Esophagus (tissue), 2 donors: ENCODE measurements around the gene FBXO41. TPM values are rescaled to one million over a fixed set of nuclear protein-coding genes. Genes with fewer than 3 reads are reported as not detected.

Source experiments
- H3K27ac ChIP-seq, 2 donors: one replicate each; pipeline ENCODE4 v1.5.1; 2013; ENCODE audit warnings: low read depth in 2 of 2, mild to moderate bottlenecking in 2 of 2, inconsistent platforms in 1 of 2, low read length in 1 of 2, moderate library complexity in 1 of 2
- H3K27me3 ChIP-seq, 2 donors: one replicate each; pipeline ENCODE4 v1.6.1; 2013; ENCODE audit warnings: low read length in 2 of 2, control low read depth in 1 of 2, mild to moderate bottlenecking in 1 of 2; ENCODE audit not compliant: insufficient read depth in 2 of 2, control insufficient read depth in 1 of 2
- H3K36me3 ChIP-seq, 2 donors: one replicate each; pipeline ENCODE4 v1.6.1; 2013; ENCODE audit warnings: low read length in 1 of 2; ENCODE audit not compliant: control insufficient read depth in 2 of 2, insufficient read depth in 2 of 2
- H3K4me1 ChIP-seq, 2 donors: one replicate each; pipeline ENCODE4 v1.6.1; 2013; ENCODE audit warnings: low read length in 1 of 2; ENCODE audit not compliant: control insufficient read depth in 2 of 2, insufficient read depth in 2 of 2
- H3K4me3 ChIP-seq, 2 donors: one replicate each; pipeline ENCODE4 v1.5.1; 2013; ENCODE audit warnings: low read length in 2 of 2, mild to moderate bottlenecking in 2 of 2, low read depth in 1 of 2, moderate library complexity in 1 of 2
- H3K9me3 ChIP-seq, 2 donors: one replicate each; pipeline ENCODE4 v1.6.1; 2013; ENCODE audit warnings: mild to moderate bottlenecking in 2 of 2, low read depth in 1 of 2, low read length in 1 of 2, moderate library complexity in 1 of 2; ENCODE audit not compliant: control insufficient read depth in 2 of 2, insufficient read depth in 1 of 2
- WGBS, 2 donors: extraction: QIAGEN DNeasy Blood & Tissue Kit; methylation state at CpG; one replicate each; pipeline ENCODE4 v1.1.7; 2013; 5-methylcytosine and 5-hydroxymethylcytosine counted together
- polyA plus RNA-seq, 2 donors: library from polyadenylated mRNA; stranded (reverse); fragments of 200-250 nt; gene quantifications; one replicate each; pipeline ENCODE4 v1.2.3, GENCODE V29; 2013
- donor health status: healthy with polysubstance abuse.
- donor health status: Bipolar disorder and iron deficiency.

The FBXO41 gene, protein sequence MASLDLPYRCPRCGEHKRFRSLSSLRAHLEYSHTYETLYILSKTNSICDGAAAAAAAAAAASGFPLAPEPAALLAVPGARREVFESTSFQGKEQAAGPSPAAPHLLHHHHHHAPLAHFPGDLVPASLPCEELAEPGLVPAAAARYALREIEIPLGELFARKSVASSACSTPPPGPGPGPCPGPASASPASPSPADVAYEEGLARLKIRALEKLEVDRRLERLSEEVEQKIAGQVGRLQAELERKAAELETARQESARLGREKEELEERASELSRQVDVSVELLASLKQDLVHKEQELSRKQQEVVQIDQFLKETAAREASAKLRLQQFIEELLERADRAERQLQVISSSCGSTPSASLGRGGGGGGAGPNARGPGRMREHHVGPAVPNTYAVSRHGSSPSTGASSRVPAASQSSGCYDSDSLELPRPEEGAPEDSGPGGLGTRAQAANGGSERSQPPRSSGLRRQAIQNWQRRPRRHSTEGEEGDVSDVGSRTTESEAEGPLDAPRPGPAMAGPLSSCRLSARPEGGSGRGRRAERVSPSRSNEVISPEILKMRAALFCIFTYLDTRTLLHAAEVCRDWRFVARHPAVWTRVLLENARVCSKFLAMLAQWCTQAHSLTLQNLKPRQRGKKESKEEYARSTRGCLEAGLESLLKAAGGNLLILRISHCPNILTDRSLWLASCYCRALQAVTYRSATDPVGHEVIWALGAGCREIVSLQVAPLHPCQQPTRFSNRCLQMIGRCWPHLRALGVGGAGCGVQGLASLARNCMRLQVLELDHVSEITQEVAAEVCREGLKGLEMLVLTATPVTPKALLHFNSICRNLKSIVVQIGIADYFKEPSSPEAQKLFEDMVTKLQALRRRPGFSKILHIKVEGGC
- under 1 TPM; 0.72 to 0.92 TPM for polyA plus RNA-seq

DNA sequence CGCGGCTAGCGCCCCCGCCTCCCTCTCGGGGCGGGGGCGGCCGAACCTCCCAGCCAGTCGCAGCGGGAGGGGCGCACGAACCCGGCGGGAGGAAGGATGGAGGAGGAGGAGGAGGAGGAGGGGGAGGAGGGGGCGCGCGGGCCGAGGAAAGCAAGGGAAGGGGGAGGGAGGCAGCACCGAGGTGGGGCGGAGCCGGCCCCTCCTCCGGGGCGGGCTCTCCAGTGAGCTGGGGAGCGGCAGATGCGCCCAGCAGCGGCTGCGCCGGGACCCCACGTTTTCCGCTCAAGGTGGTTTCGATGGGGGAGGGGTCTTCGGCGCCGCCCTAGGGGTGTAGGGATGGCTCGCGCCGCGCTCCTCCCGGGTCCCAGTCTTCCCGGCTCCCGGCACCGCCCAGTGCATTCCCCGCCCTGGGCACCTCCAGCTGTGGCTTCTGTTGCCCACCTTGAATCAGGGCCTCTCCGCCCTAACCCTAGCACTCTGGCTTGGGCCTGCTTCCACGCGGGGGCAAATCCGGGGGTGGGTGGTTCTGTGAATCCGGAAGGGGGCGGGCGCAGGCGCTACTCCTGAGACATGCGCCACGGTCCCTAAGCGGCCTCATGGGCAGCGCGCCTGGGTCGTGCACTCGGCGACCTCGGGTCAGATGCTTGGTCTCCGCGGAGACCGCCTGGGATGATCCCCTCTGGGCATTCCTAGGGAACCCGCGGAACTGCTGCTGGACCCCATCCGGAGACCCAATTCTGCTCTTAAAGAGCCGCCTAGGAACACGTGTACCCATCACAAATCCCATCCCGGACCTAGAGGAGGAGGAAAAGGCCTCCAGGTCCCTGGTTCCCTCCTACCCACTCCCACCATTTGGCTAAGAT is at the start of gene FBXO41:
FBXO41 (minus strand) TSS at position 183 of the 863 bp plus-strand sequence. CDS start 14,848 bp downstream, outside the sequence.
- Histone ChIP-seq H3K36me3 (no peaks in the 10 kb centered on the region), H3K4me1 (peaks cover 9 to 11% of the 10 kb centered on the region in 2 donors), H3K27me3 (peaks cover 0 to 5% of the 10 kb centered on the region in 2 donors), H3K27ac (no peak within 1 kb of the TSS), H3K9me3 (no peaks in the 10 kb centered on the region), H3K4me3 (peak within 1 kb of the TSS; percentile 40 to 51)
- WGBS, 2 donors, result 1 to 2% methylated on average over 57 to 68 of the region's 69 CpGs

- Histone ChIP-seq H3K36me3 (no peaks in the 10 kb centered on the region), H3K4me3 (no peak overlapping the region), H3K9me3 (no peaks in the 10 kb centered on the region), H3K27ac (no peak overlapping the region), H3K4me1 (no peaks in the 10 kb centered on the region), H3K27me3 (no peaks in the 10 kb centered on the region)
- 69 to 71% methylated on average over 2 of the region's 2 CpGs for WGBS, 2 donors
These were observed 49.8 kb upstream of the FBXO41 start for GRCh38 chr2:73334045-73334444.

DNA sequence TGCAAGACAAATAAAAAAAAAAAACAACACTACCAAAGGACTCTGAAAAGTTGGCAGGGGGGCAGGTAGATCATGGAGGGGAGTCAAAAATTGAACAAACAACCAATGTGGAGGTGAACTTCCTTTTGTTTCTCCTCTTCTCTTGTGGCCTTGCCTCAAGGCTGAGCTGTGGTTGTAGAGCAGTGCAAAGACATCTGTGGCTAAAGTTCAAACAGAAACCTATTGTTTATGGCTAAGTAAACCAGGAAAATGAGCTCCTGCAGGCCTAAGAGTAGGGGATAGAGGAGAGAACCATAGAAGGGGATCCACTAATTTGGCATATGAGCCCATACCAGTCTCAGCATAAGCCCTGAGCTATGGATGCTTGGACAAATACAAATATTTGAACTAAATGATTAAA is 49.3 kb upstream of the FBXO41 start:
- H3K27ac ChIP-seq, result no peak overlapping the region
- H3K4me1 ChIP-seq, result no peaks in the 10 kb centered on the region
- H3K4me3 ChIP-seq, result no peak overlapping the region
- H3K27me3 ChIP-seq, result no peaks in the 10 kb centered on the region
- H3K9me3 ChIP-seq, result no peaks in the 10 kb centered on the region
- H3K36me3 ChIP-seq, result no peaks in the 10 kb centered on the region

DNA sequence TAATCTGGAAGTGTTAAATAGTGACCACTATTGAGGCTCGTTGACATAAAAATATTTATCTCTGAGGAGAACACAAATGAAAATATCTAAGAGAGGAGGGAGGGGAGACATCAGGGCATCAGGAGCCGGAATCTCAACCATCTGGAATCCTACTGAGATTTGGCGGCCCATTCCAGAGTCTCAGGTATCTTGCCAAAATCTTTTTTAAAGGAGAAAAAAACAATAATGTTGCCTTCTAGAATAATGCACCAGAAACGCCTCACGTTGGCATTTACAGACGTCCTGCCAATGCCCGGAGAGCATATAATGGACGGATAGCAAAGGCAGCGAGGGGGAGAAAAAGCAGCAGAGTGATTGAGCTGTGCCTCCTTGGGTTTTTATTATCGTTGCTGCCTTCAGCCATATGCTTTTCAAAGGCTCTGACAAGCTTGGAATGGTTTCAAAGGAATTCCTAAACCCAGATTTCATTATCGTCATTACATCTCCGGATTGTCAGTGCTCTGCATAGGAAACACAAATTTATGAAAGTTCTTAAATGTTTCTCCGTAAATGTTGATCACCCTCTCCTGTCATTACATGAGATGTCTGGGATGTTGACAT is 39.9 kb upstream of the FBXO41 start:
- 44 to 63% methylated on average over 13 of the region's 13 CpGs for WGBS, 2 donors
- Histone ChIP-seq H3K36me3 (no peaks in the 10 kb centered on the region), H3K9me3 (no peaks in the 10 kb centered on the region), H3K27ac (no peak overlapping the region), H3K27me3 (peaks cover 0 to 3% of the 10 kb centered on the region in 2 donors), H3K4me1 (no peaks in the 10 kb centered on the region), H3K4me3 (no peak overlapping the region)

DNA sequence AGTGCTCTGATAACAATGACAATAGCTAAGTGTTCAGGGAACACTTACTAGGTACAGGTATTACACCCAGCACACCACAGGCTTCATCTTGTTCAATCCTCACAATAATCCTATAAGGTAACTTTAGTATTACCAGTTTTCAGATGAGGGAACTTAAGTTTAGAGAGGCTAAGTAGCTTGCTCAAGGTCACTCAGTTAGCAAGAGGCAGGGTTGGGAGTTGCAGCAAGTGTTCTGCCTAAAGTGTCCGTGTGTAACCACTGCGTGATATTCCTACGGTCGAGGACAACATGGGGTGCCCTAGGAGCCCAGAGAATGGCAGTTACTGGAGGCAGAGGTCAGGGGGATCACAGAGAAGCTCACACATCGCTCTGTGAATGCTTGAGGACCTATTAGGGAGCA is 39.3 kb upstream of the FBXO41 start:
- H3K27me3 ChIP-seq, result peaks cover 0 to 3% of the 10 kb centered on the region in 2 donors
- no peak overlapping the region for H3K27ac ChIP-seq

GRCh38 chr2:73314441-73314840 is 30.2 kb upstream of the FBXO41 start:
- Histone ChIP-seq H3K4me3 (no peak overlapping the region), H3K4me1 (no peaks in the 10 kb centered on the region), H3K36me3 (no peaks in the 10 kb centered on the region), H3K9me3 (no peaks in the 10 kb centered on the region), H3K27me3 (no peaks in the 10 kb centered on the region), H3K27ac (no peak overlapping the region)
- 96 to 98% methylated on average over 2 of the region's 2 CpGs for WGBS, 2 donors

More for the DNA sequence above, 39.3 kb upstream of the FBXO41 start:
- no peaks in the 10 kb centered on the region for H3K9me3 ChIP-seq
- H3K36me3 ChIP-seq, result no peaks in the 10 kb centered on the region
- no peaks in the 10 kb centered on the region for H3K4me1 ChIP-seq
- 68 to 75% methylated on average over 5 of the region's 5 CpGs for WGBS, 2 donors
- no peak overlapping the region for H3K4me3 ChIP-seq

DNA sequence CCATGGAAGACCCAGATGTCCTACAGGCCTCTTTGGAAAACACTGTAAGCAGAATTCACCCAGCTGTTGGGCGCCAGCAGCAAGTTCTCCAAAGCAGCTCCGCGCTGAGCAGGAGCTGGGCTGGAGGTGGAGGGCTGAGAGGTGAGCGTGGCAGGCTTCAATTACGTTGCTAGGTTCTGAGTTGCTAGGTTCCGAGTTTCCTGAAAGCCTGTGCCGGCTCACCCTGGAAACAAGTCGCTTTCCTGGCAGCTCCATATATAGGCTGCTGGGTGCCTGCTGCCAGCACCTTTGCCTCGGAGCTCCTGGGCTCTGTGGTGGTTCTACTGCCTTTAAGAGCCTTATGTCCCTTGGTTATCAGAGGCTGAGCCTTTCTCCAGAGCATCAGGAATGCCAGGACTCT is 23.4 kb upstream of the FBXO41 start:
- no peaks in the 10 kb centered on the region for H3K9me3 ChIP-seq
- 69 to 76% methylated on average over 9 of the region's 9 CpGs for WGBS, 2 donors
- H3K4me1 ChIP-seq, result no peaks in the 10 kb centered on the region

GRCh38 chr2:73301636-73302035 is 17.4 kb upstream of the FBXO41 start:
- no peaks in the 10 kb centered on the region for H3K36me3 ChIP-seq
- H3K9me3 ChIP-seq, result no peaks in the 10 kb centered on the region
- H3K4me3 ChIP-seq, result no peak overlapping the region
- no peaks in the 10 kb centered on the region for H3K27me3 ChIP-seq
- H3K4me1 ChIP-seq, result no peaks in the 10 kb centered on the region
- no peak overlapping the region for H3K27ac ChIP-seq
- WGBS, 2 donors, result 50 to 64% methylated on average over 3 to 4 of the region's 4 CpGs

More for the DNA sequence above, 23.4 kb upstream of the FBXO41 start:
- Histone ChIP-seq H3K36me3 (no peaks in the 10 kb centered on the region), H3K27me3 (no peaks in the 10 kb centered on the region), H3K4me3 (no peak overlapping the region), H3K27ac (no peak overlapping the region)

DNA sequence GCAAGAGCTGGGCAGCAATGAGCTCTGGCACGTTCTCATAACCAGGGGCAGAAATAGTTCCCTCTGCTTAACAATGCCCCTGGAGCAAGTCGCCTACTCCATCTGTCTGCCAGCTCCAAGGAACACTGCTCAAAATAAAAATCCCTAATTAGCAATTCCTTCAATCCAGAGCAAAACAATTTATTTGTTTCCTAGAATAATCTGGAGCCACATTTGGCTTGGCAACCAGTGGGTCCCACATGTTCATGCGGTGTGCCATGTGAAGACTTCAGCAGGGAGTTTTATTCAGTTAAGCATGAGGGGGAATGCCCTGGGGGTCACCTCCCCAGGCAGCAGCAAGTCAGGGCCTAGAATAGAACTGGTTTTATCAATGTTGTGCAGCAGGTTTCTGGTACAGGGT is 16.6 kb upstream of the FBXO41 start:
- Histone ChIP-seq H3K27me3 (no peaks in the 10 kb centered on the region), H3K9me3 (no peaks in the 10 kb centered on the region), H3K36me3 (no peaks in the 10 kb centered on the region), H3K4me1 (no peaks in the 10 kb centered on the region), H3K27ac (no peak overlapping the region), H3K4me3 (no peak overlapping the region)
- WGBS, 2 donors, result 59 to 66% methylated on average over 3 of the region's 3 CpGs
